Osteoblast (primary cell): ENCODE results near the gene FN3KRP. TPM values are rescaled to one million over a fixed set of nuclear protein-coding genes. Genes with fewer than 3 reads are reported as not detected.

Experiments used
- DNase-seq: peaks from one replicate; pipeline ENCODE4 v3.0.0; 2011; ENCODE audit warnings: low spot score, mixed read lengths; ENCODE audit not compliant: insufficient read length; ENCODE audit errors: missing footprints
- H2AFZ ChIP-seq: 2 replicates; pipeline ENCODE4 v1.6.0; 2011; ENCODE audit warnings: mild to moderate bottlenecking, low read length
- H3K27ac ChIP-seq: 2 replicates; pipeline ENCODE4 v1.5.1; 2011; ENCODE audit warnings: mild to moderate bottlenecking, low read depth, low read length, moderate library complexity
- H3K27me3 ChIP-seq: 2 replicates; pipeline ENCODE4 v1.6.0; 2012; ENCODE audit warnings: mild to moderate bottlenecking, control low read depth, inconsistent platforms, low read length, moderate library complexity; ENCODE audit not compliant: insufficient read depth
- H3K36me3 ChIP-seq: 2 replicates; pipeline ENCODE4 v1.5.1; 2011; ENCODE audit warnings: mild to moderate bottlenecking, low read length, control low read depth, moderate library complexity; ENCODE audit not compliant: insufficient read depth
- H3K4me1 ChIP-seq: 2 replicates; pipeline ENCODE4 v1.5.1; 2011; ENCODE audit warnings: mild to moderate bottlenecking, low read length, control low read depth, moderate library complexity; ENCODE audit not compliant: insufficient read depth
- H3K4me2 ChIP-seq: 2 replicates; pipeline ENCODE4 v1.6.0; 2011; ENCODE audit warnings: mild to moderate bottlenecking, low read length; ENCODE audit not compliant: insufficient read depth
- H3K4me3 ChIP-seq: fragments of 200-600 bp; sonication (generic); 3 replicates; pipeline ENCODE4 v1.5.1; 2012; ENCODE audit warnings: mild to moderate bottlenecking, low read length, inconsistent platforms; ENCODE audit not compliant: insufficient read depth
- H3K79me2 ChIP-seq: 2 replicates; pipeline ENCODE4 v1.6.0; 2012; ENCODE audit warnings: mild to moderate bottlenecking, low read length, control low read depth, inconsistent platforms; ENCODE audit not compliant: insufficient read depth
- H3K9me3 ChIP-seq: 2 replicates; pipeline ENCODE4 v1.5.1; 2011; ENCODE audit warnings: low read depth, low read length, control low read depth
- H4K20me1 ChIP-seq: 2 replicates; pipeline ENCODE4 v1.6.0; 2012; ENCODE audit warnings: mild to moderate bottlenecking, low read length, control low read depth; ENCODE audit not compliant: insufficient read depth
- CTCF ChIP-seq: IDR thresholded peaks from 2 replicates; pipeline ENCODE4 v1.5.1; 2011; ENCODE audit warnings: mild to moderate bottlenecking, low read depth, low read length, moderate library complexity; ENCODE audit errors: extremely low read depth
- total RNA-seq: library from RNA; depleted of rRNA; stranded (reverse); fragments of >200 nt; gene quantifications from 2 replicates; pipeline ENCODE4 v1.2.3, GENCODE V29; 2012

Gene FN3KRP
- total RNA-seq, 1 donor = 10.1 TPM

GRCh38 chr17:82696916-82697807 lies 19.3 kb upstream of the FN3KRP start:
- H3K4me1 ChIP-seq = peaks cover 11% of the 10 kb centered on the region
- peak overlapping the region; percentile 84 for H3K4me2 ChIP-seq
- no peaks in the 10 kb centered on the region for H3K9me3 ChIP-seq
- H2AFZ ChIP-seq = peak overlapping the region; percentile 35
- peak overlapping the region; percentile 75 for H3K4me3 ChIP-seq
- peaks cover 2% of the 10 kb centered on the region for H3K79me2 ChIP-seq
- H3K27ac ChIP-seq = no peak overlapping the region
- H3K27me3 ChIP-seq = no peaks in the 10 kb centered on the region
- no peak for TF ChIP-seq CTCF
- H3K36me3 ChIP-seq = no peaks in the 10 kb centered on the region
- peaks cover 14% of the 10 kb centered on the region for H4K20me1 ChIP-seq
- DNase-seq = peak; percentile 91

- H3K4me2 ChIP-seq = peak overlapping the region; percentile 84
- peak overlapping the region; percentile 75 for H3K4me3 ChIP-seq
- H3K9me3 ChIP-seq = no peaks in the 10 kb centered on the region
- no peaks in the 10 kb centered on the region for H3K27me3 ChIP-seq
- no peaks in the 10 kb centered on the region for H3K36me3 ChIP-seq
- H2AFZ ChIP-seq = no peak overlapping the region
- H3K27ac ChIP-seq = no peak overlapping the region
- H3K79me2 ChIP-seq = peaks cover 2% of the 10 kb centered on the region
- DNase-seq = no peak
- H4K20me1 ChIP-seq = peaks cover 14% of the 10 kb centered on the region
- H3K4me1 ChIP-seq = peaks cover 11% of the 10 kb centered on the region
- TF ChIP-seq CTCF = no peak
These were observed 18.8 kb upstream of the FN3KRP start for GRCh38 chr17:82697808-82698064.

- peaks cover 11% of the 10 kb centered on the region for H3K4me1 ChIP-seq
- no peaks in the 10 kb centered on the region for H3K36me3 ChIP-seq
- H3K27ac ChIP-seq = no peak within 1 kb of the TSS
- H3K79me2 ChIP-seq = peaks cover 2% of the 10 kb centered on the region
- H3K9me3 ChIP-seq = no peaks in the 10 kb centered on the region
- no peak for TF ChIP-seq CTCF
- H3K4me2 ChIP-seq = peak within 1 kb of the TSS; percentile 91
- peak; percentile 100 for DNase-seq
- no peaks in the 10 kb centered on the region for H3K27me3 ChIP-seq
- peak within 1 kb of the TSS; percentile 84 for H2AFZ ChIP-seq
- H4K20me1 ChIP-seq = peaks cover 13% of the 10 kb centered on the region
- H3K4me3 ChIP-seq = peak within 1 kb of the TSS; percentile 75
These were observed 18.2 kb upstream of the FN3KRP start, which contains the start of gene RAB40B for GRCh38 chr17:82698065-82698973. TSS of gene RAB40B (minus strand) at chr17:82698698. CDS start at chr17:82698596, 102 bp downstream.

- Histone ChIP-seq H3K4me1 (peaks cover 11% of the 10 kb centered on the region), H3K4me2 (peak overlapping the region; percentile 91), H3K27me3 (no peaks in the 10 kb centered on the region), H3K36me3 (no peaks in the 10 kb centered on the region), H3K9me3 (no peaks in the 10 kb centered on the region), H3K79me2 (peaks cover 2% of the 10 kb centered on the region), H3K27ac (no peak overlapping the region), H4K20me1 (peaks cover 10% of the 10 kb centered on the region), H3K4me3 (peak overlapping the region; percentile 73), H2AFZ (peak overlapping the region; percentile 84)
- TF ChIP-seq CTCF = no peak
- no peak for DNase-seq
These were observed 17.5 kb upstream of the FN3KRP start for GRCh38 chr17:82698974-82699442.
